Transverse colon (tissue), 4 donors: Measurements from ENCODE around the gene SLC25A36. TPM values are rescaled to one million over a fixed set of nuclear protein-coding genes. Genes with fewer than 3 reads are reported as not detected.

ENCODE experiments used
- DNase-seq: peaks from one replicate; pipeline ENCODE4 v3.0.0-alpha.2; 2019
- H3K27ac ChIP-seq, 4 donors: fragments of 200-600 bp; sonication (generic); 2 replicates each; pipeline ENCODE4 v1.5.1; 2016 to 2018; ENCODE audit warnings: inconsistent platforms in 4 of 4
- H3K27me3 ChIP-seq: fragments of 200-600 bp; sonication (generic); 2 replicates; pipeline ENCODE4 v1.5.1; 2017; ENCODE audit warnings: inconsistent platforms
- H3K36me3 ChIP-seq, 4 donors: fragments of 200-600 bp; sonication (generic); 2 replicates each; pipeline ENCODE4 v1.5.1; 2017 to 2019; ENCODE audit warnings: inconsistent platforms in 4 of 4
- H3K4me1 ChIP-seq, 4 donors: fragments of 200-600 bp; sonication (generic); 2 replicates each; pipeline ENCODE4 v1.5.1; 2017 to 2020; ENCODE audit warnings: inconsistent platforms in 4 of 4
- H3K4me3 ChIP-seq, 4 donors: fragments of 200-600 bp; sonication (generic); 1 replicate in 1 of 4; 2 replicates in 3 of 4; pipeline versions ENCODE4 v1.5.1 to v1.6.1; 2017 to 2019; ENCODE audit warnings: inconsistent platforms in 4 of 4
- H3K9me3 ChIP-seq, 2 donors: fragments of 200-600 bp; sonication (generic); 2 replicates each; pipeline ENCODE4 v1.5.1; 2017 to 2019; ENCODE audit warnings: inconsistent platforms in 2 of 2
- EP300 ChIP-seq: sonication (generic); formaldehyde crosslinking; IDR thresholded peaks from one replicate; pipeline ENCODE4 v1.6.1; 2017; ENCODE audit warnings: antibody characterized with exemption, low read depth
- POLR2A ChIP-seq: fragments of 450-650 bp; IDR thresholded peaks from one replicate; pipeline ENCODE4 v1.6.1; 2016; ENCODE audit warnings: antibody characterized with exemption, mild to moderate bottlenecking, moderate library complexity
- POLR2AphosphoS5 ChIP-seq, 3 donors: sonication (generic); formaldehyde crosslinking; IDR thresholded peaks; one replicate each; pipeline ENCODE4 v1.6.1; 2016; ENCODE audit warnings: antibody characterized with exemption in 3 of 3
- WGBS, 2 donors: methylation state at CpG; one replicate each; pipeline ENCODE4 v1.1.5; 2018; ENCODE audit warnings: low coverage in 1 of 2; 5-methylcytosine and 5-hydroxymethylcytosine counted together
- in situ Hi-C, 4 donors: fragments of 200-750 bp; cut with MboI; loops; one replicate each; pipeline versions ENCODE4 v1.15.0 to v1.15.1; 2017; ENCODE audit warnings: low sequenced_read_pairs in 3 of 4, low pct_ligation_motif_present in 1 of 4, low pct_unique_long_range_greater_than_20kb in 1 of 4
- intact Hi-C: fragments of 100-400 bp; cut with DNase I; formaldehyde crosslinking; loops from one replicate; pipeline ENCODE4 v1.15.1; 2023; ENCODE audit warnings: low total_unique reads
- total RNA-seq, 4 donors: library from RNA; depleted of rRNA; stranded (reverse); fragments of >200 nt; gene quantifications; one replicate each; pipeline ENCODE4 v1.1.0, GENCODE V29; 2016
- TF ChIP-seq, protein P1 (sequence below), 5 experiments: fragments of 200-600 bp in 3 of 5; fragments of 450-650 bp in 2 of 5; sonication (generic) in 3 of 5; IDR thresholded peaks; 1 replicate in 2 of 5; 2 replicates in 3 of 5; pipeline ENCODE4 v1.5.1; 2016 to 2017; ENCODE audit warnings: antibody characterized with exemption in 5 of 5, inconsistent platforms in 3 of 5, mild to moderate bottlenecking in 2 of 5, moderate library complexity in 1 of 5

Gene SLC25A36
- total RNA-seq, 4 donors from 2014 or later: 48.0 to 87.6 (median 54.8) TPM

DNA sequence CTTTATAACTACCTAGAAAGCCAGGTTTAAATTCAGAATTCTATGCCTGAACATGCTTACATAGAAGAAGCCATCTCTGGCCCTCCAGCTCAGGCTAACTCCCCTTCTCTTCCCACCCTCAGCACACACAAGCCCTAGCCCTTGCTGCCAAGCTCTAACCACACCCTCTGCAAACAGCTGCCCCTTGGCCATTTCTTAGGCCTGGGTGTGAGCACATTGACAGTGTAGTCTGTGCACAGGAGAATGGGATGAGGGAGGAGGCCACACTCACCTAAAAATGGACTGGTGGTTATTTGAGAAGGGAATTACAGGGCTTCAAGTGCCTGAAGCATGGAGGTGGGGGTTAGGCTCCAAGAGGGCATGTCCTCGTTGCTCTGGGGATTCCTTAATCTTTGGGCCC, 42.3 kb upstream of the SLC25A36 start:
- intact Hi-C loops (no loop called here), in situ Hi-C loops (loop anchor here in 3 of 4 donors (10.0 to 25.0 kb wide), 4 partner anchors 205 to 295 kb away; no protein-coding TSS in a partner anchor)
- Histone ChIP-seq H3K27me3 (no peaks in the 10 kb centered on the region), H3K27ac (no peak overlapping the region), H3K4me1 (no peaks in the 10 kb centered on the region), H3K36me3 (no peaks in the 10 kb centered on the region), H3K9me3 (no peaks in the 10 kb centered on the region), H3K4me3 (no peak overlapping the region)
- DNase-seq: no peak
- WGBS, 2 donors: 62% methylated on average over 1 of the region's 1 CpG; no CpG with 5 or more reads in 1 of the 2 donors
- TF ChIP-seq EP300 (no peak), POLR2AphosphoS5 (IDR thresholded peaks at IDR 0.05) (no peak), POLR2A (no peak)
- TF ChIP-seq, protein P1, sequence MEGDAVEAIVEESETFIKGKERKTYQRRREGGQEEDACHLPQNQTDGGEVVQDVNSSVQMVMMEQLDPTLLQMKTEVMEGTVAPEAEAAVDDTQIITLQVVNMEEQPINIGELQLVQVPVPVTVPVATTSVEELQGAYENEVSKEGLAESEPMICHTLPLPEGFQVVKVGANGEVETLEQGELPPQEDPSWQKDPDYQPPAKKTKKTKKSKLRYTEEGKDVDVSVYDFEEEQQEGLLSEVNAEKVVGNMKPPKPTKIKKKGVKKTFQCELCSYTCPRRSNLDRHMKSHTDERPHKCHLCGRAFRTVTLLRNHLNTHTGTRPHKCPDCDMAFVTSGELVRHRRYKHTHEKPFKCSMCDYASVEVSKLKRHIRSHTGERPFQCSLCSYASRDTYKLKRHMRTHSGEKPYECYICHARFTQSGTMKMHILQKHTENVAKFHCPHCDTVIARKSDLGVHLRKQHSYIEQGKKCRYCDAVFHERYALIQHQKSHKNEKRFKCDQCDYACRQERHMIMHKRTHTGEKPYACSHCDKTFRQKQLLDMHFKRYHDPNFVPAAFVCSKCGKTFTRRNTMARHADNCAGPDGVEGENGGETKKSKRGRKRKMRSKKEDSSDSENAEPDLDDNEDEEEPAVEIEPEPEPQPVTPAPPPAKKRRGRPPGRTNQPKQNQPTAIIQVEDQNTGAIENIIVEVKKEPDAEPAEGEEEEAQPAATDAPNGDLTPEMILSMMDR (IDR thresholded peaks at IDR 0.05): no peak

DNA sequence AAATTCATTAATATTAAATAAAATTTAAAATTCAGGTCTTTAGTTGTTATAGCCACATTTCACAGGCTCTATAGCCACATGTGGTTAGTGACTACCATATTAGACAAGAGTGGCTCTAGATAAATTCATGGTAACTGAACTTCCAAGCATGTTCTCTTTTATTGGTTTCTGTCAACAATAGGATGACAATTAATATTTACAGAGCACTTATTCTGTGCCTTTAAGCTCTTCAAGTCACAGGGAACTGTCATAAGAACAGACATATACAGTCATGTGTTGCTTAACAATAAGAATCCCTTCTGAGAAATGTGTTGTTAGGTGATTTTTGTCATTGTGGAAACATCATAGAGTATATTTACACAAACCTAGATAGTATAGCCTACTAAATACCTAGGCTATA, 38.8 kb upstream of the SLC25A36 start:
- H3K36me3 ChIP-seq: no peaks in the 10 kb centered on the region
- no peak overlapping the region for H3K4me3 ChIP-seq
- no peaks in the 10 kb centered on the region for H3K4me1 ChIP-seq
- no peak for DNase-seq
- in situ Hi-C loops: no loop called here
- no peak overlapping the region for H3K27ac ChIP-seq
- H3K9me3 ChIP-seq: no peaks in the 10 kb centered on the region
- no peaks in the 10 kb centered on the region for H3K27me3 ChIP-seq
- intact Hi-C loops: loop anchor here (5.0 kb wide), 1 partner anchor 205 kb away; no protein-coding TSS in a partner anchor
- no peak for TF ChIP-seq POLR2A
- no peak for TF ChIP-seq EP300
- no peak for TF ChIP-seq POLR2AphosphoS5 (IDR thresholded peaks at IDR 0.05)
- TF ChIP-seq, protein P1 (IDR thresholded peaks at IDR 0.05): no peak

DNA sequence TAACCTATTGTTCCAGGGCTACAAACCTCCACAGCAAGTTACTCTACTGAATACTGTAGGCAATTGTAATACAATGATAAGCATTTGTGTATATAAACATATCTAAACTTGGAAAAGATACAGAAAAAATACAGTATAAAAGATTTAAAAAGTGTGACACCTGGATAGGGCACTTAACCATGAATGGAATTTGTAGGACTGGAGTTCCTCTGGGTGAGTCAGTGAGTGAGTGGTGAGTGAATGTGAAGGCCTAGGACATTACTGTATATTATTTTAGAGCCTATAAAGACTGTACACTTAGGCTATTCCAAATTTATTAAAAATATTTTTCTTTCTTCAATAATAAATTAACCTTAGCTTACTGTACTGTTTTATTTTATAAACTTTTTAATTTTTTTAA, 38.4 kb upstream of the SLC25A36 start:
- Histone ChIP-seq H3K36me3 (no peaks in the 10 kb centered on the region), H3K27me3 (peaks cover under 1% of the 10 kb centered on the region), H3K4me3 (no peak overlapping the region), H3K9me3 (no peaks in the 10 kb centered on the region), H3K27ac (no peak overlapping the region), H3K4me1 (no peaks in the 10 kb centered on the region)
- TF ChIP-seq POLR2A (no peak), EP300 (no peak), POLR2AphosphoS5 (IDR thresholded peaks at IDR 0.05) (no peak)
- TF ChIP-seq, protein P1 (IDR thresholded peaks at IDR 0.05): no peak
- in situ Hi-C loops: no loop called here
- intact Hi-C loops: loop anchor here (5.0 kb wide), 1 partner anchor 204 kb away; no protein-coding TSS in a partner anchor
- DNase-seq: no peak

DNA sequence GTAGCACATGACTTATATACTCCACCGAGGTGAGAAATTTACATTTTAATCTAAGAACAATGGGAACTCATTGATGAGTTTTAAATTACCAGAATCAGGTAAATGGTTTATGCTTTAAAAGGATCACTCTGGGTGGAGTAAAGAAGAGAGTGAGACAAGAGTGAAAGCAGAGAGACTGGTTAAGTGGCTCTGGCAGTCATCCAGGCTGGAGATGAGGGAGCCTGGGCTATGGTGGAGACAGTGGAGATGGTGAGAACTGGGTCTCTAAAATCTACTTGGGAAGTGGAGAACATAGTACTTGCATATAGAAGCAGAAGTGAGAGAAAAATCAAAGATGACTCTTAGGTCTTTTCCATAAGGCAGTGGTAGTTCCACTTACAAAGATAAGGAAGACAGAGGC, 37.1 kb upstream of the SLC25A36 start:
- Histone ChIP-seq H3K36me3 (no peaks in the 10 kb centered on the region), H3K27ac (no peak overlapping the region), H3K4me1 (no peaks in the 10 kb centered on the region), H3K27me3 (peaks cover 5% of the 10 kb centered on the region), H3K4me3 (no peak overlapping the region), H3K9me3 (no peaks in the 10 kb centered on the region)
- in situ Hi-C loops (no loop called here), intact Hi-C loops (loop anchor here (5.0 kb wide), 1 partner anchor 203 kb away; no protein-coding TSS in a partner anchor)
- DNase-seq: no peak
- 49 to 50% methylated on average over 1 of the region's 1 CpG for WGBS, 2 donors
- no peak for TF ChIP-seq EP300

DNA sequence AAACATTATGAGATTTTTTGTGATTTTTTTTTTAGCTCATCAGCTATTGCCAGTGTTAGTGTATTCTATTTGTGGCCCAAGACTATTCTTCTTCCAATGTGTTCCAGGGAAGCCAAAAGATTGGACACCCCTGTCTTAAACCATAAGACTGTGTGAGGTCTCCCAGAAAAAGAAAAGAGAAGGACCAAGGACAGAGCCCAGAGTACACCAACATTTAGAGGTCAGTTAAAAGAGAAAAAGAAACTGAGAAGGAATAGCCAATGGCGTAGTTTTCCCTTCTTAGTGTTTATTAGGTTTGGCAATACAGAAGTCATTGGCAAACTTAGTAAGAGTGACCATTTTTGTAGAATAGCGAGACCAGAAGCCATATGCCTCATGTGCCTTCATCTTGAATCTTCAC, 36.1 kb upstream of the SLC25A36 start:
- 78 to 91% methylated on average over 2 of the region's 2 CpGs for WGBS, 2 donors
- no peak for DNase-seq
- no peak overlapping the region for H3K4me3 ChIP-seq
- no peaks in the 10 kb centered on the region for H3K9me3 ChIP-seq
- TF ChIP-seq POLR2AphosphoS5 (IDR thresholded peaks at IDR 0.05) (no peak), POLR2A (no peak), EP300 (no peak)
- TF ChIP-seq, protein P1 (IDR thresholded peaks at IDR 0.05): no peak
- no peaks in the 10 kb centered on the region for H3K36me3 ChIP-seq
- H3K27me3 ChIP-seq: peaks cover 5% of the 10 kb centered on the region
- intact Hi-C loops (no loop called here), in situ Hi-C loops (no loop called here)
- no peaks in the 10 kb centered on the region for H3K4me1 ChIP-seq
- no peak overlapping the region for H3K27ac ChIP-seq
